H4 (cell line): Measurements from ENCODE around the gene KRTAP21-2. TPM values are rescaled to one million over a fixed set of nuclear protein-coding genes. Genes with fewer than 3 reads are reported as not detected.
A peak's percentile ranks its signal among the peaks of the same experiment; 100 is the strongest.
"Not testable (repeated sequence)": the region's sequence is repeated elsewhere in the genome, so short reads cannot be mapped to it uniquely, and the experiment has no call there.

Experiments
- DNase-seq: peaks from one replicate; pipeline ENCODE4 v3.0.0-alpha.2; 2015; ENCODE audit warnings: low spot score
- total RNA-seq: library from RNA; depleted of rRNA; stranded (reverse); fragments of >200 nt; shearing (Covaris generic); gene quantifications from 2 replicates; pipeline ENCODE4 v1.2.3, GENCODE V29; 2014; rRNA removed

KRTAP21-2 gene
- not detected in 2 replicates for total RNA-seq

DNA sequence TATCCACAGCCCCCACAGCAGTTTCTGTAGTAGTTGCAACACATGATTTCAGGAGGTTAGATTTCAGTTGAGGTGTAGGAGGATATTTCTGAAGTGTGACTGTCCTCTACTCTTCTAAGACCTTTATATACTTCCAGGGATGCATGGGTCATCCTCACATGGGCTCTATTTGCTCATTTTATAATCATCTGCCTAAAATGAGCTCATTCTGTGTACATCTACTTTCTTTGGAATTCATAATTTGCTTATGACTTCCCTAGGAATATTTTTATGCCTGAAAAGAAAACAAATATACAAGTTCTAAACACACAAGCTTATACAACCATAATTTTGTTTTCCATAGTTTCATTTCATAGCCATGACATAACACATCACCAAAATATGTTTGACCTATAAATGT lies at the start of gene KRTAP21-2:
KRTAP21-2 (minus strand) TSS at position 101 of the 400 bp plus-strand sequence; CDS start at position 44, 57 bp downstream.
- DNase-seq, result no peak

DNA sequence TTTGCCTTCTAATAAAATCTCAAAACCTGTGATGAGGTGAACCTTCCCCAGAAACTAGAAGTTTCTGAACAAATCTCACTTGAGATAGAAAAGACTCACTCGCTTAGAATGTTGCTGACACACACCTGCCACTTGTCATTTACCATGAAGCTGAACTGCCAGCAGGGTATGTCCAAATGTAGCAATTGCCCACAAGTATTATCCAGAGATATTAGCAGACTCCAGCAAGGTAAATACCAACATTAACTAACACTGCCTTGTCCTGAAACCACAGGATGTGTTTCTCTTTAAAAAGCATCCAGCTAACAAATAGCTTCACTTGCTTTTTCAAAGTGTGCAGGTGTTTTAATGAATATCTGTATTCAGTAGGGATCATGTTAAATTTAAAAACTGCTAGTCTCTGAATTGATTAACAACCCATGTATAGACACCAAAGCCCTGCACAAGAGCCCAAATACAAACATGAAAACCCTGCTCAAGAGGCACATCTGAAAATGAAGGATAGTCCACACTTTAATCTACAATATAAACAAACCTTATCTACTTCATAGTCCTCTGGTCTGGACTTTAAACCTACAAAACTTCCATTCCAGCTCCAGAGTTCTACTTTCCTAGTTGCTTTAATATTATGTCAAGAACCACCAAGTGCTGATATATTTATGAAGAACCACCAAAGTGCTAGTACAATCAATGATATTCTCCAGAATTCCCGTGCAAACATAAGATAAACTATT lies 46.7 kb upstream of the KRTAP21-2 start:
- DNase-seq, result no peak

DNA sequence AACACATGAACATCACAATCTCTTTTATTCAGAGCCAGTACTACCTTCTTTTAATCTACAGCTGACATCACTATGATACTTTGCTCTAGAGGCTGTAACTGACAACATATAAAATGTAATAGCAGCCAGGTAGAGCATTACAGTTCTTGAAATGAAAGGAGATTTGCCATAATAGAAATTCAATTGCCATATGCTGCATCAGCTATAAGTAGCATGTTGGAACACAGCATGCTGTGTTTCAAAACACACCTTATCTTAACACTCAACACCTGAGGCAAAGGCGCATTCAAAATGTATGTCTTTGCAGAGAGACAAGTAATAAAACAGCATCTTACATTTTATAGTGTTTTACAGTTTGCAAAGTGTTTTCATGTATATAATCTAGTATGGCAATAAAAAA lies 32.2 kb upstream of the KRTAP21-2 start:
- no peak for DNase-seq

DNA sequence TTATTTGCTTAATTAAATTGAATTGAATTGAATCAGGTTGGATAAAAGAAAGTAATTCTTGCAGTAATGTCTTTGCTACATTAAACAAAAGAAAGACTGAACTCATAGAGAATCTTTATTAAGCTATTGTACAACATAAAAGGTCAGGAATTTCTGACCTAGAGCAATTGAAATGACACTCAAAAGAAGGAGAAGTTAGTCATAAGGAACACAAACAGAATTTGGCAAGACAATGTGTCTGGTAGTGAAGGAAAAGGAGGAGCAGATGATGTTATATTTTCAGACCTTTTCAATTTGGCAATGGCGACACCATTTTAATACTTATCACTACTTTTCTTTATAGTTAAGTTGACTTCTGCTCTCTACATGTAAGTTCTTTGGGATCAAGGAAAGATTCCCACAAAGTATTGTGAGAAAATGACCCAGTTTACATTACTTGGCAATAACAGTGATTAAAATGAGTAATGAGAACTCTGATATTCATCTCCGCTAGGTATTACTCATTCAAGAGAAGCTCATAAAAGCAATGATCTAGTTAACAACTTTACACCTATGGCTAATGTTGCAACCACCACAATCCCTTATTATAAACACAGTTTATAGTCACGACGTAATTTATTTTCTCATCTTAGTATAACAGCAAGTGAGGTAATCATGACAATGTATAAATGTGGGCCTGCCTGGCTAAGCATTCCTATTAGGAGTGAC lies 22.8 kb upstream of the KRTAP21-2 start:
- no peak for DNase-seq

DNA sequence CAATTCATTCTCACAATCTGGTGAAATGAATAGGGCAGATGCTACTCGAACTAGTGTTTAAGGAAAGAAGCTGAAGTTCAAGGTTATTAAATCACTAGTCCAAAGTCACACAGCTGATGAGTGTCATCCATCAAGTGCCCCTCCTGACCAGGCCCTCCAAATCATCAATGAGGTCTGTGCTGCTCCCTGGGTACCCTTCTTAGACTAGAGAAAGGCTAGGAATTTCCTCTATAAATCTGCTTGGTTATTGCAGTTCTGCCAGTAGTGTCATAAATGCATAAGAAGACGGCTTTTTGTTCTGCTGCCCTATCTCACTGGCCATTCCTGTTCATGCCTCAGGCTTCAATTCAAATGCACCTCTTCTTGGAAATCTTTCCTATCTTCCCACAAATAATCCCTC lies 13.7 kb upstream of the KRTAP21-2 start:
- DNase-seq, result no peak

DNA sequence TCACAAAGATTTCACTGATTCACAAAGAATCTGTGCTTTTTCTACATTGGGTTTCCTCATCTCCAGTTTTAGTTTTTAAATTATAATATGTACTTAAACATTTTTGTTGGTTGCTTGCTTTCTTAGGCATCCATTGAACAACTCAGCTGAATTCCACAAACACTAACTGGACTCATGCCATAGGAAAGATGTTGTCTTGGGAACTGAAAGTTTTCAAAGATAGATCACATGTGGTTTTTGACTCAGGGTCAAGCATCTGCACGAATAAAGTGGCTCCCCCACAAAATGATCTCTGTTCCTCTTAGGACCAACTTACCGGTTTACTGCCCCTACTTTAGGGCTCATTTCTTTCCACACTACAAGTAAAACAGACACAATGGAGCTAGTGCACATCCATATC lies 11.2 kb upstream of the KRTAP21-2 start:
- no peak for DNase-seq

DNA sequence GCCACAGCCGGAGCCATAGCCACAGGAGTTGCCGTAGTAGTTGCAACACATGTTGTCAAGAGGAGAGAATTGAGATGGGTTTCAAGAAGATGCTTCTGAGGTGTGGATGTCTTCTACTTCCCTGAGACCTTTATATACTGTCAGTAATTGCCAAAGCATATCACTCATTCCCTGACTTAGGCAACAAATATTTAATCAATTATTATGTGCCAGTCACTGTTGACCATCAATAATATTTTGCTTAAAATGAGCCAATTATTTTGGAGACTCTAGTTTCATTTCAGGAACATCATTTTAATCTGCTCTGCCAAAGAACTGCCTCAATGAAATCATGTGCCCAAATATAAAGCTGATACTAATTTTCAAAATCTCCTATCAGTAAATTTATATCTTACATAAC lies 8.3 kb upstream of the KRTAP21-2 start, which contains the start of gene KRTAP21-1:
KRTAP21-1 (minus strand) TSS at position 101 of the 400 bp plus-strand sequence; CDS start at position 51, 50 bp downstream.
- DNase-seq, result not testable (repeated sequence)

DNA sequence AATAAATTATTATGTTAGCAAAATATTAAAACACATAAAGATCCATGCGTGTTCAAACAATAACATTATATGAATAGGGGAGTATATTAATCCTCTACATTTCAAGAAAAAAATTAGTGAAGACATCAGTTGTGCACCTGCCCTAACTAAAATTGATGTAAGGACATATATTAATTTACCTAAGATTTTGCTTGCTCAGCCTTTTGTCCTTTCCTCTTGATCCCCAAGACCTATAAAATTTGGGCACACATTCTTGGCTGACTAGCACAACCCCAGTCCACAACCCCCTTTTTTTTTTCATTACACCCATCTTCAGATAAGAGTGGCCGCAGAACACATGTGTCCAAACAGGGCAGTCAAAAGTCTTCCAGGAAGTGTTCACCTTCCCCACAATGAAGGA lies 6.6 kb downstream of the KRTAP21-2 start:
- no peak for DNase-seq

DNA sequence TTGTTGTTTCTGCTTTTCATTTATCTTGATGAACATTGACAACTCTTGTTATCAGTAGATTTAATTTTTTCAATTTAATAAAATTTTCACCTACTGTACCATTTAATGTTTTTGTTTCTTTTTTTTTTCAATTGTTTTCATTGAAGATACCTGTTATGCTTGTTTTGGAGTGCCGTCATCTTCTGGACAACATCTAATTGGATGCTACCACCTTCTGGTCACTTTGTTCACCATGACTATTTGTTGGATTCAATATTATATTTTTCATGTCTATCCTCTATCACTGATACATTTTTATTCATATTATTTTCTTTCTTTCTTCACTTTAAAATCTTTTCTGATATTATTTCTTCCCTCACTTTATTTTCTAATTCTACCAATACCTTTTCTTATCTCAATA lies 14.0 kb downstream of the KRTAP21-2 start:
- no peak for DNase-seq

DNA sequence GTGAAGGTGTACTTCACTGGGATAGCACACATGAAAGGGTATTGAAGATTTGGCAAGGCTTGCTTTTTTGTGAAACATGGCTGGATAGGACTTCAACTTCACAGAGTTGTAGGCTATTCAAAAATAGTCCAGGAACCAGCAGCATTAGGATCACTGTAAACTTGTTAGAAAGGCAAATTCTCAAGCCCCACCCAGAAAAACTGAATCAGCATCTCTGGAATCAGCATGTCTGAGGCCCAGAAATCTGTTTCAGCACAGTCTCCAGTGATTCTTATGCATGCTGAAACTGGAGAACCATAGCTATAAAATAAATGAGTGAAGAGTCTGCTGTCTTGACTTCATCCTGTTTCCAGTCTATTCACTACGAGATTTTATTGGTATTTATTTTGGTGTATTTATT lies 20.3 kb downstream of the KRTAP21-2 start:
- DNase-seq, result no peak

DNA sequence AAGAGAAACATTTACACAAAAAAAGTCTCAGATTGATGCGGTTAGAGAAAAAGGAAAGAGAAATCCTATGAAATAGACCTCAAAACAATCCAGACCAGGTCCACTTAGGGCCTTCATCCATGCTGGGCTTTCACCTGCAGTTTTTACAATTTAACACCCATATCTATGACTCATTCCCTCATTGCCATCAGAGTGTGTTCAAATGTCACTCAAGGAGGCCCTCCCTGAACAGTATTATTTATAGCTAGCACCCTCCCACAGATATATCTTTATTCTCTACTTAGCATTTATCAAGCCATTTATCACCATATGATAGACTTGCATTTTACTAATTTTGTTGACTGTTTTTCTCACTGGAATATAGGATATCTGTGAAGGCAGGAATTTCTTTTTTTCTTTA lies 27.7 kb downstream of the KRTAP21-2 start:
- DNase-seq, result no peak

DNA sequence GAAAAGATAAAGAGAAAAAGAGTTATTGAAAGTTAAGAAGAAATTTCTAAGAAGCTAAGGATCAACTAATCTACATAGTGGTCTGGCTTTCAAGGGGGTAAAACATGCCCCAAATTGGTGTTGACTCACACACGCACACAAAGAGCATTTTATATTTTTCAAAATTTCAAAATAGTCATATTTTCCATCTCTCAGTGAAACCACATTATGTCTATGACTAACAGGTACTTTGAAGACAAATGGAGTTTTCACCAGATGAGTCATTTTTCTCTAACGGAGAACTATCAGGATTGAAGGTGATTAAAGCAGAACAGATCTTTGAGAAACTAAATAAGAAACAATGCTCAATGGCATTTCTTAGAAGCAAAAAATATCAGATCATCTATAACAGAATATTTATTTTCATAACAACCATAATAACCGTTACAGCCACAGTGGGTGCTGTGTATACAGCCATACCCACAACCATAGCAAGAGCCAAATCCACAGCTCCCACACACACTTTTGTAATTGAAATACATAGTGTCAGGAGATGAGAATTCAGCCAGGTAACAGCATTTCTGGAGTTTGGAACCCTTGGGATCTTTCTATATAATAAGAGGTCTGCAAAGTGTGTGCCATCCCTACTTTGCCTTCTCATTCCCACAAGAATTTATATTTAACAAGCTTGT lies 28.7 kb downstream of the KRTAP21-2 start, which contains the start of gene KRTAP21-3:
KRTAP21-3 (minus strand) TSS at position 539 of the 671 bp plus-strand sequence; CDS start at position 521, 18 bp downstream.
- peak; percentile 19 for DNase-seq

DNA sequence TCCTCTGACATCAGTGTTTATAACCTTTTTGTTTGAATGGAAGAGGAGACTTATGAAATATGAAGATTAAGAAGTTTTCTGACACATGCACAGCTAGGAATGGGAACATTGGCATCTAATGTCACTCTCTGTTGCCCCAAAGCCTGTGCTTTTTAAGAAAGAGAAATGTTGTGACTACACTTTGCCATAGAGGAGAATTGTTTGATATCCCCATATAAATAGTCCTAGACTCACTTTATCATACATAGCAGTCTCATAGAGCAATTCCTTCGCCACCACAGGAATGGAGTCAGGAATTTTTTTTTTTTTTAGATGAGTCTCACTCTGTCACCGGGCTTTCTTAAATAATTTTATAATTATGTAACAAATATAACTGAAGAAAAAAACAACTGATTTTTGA lies 30.0 kb downstream of the KRTAP21-2 start:
- no peak for DNase-seq

DNA sequence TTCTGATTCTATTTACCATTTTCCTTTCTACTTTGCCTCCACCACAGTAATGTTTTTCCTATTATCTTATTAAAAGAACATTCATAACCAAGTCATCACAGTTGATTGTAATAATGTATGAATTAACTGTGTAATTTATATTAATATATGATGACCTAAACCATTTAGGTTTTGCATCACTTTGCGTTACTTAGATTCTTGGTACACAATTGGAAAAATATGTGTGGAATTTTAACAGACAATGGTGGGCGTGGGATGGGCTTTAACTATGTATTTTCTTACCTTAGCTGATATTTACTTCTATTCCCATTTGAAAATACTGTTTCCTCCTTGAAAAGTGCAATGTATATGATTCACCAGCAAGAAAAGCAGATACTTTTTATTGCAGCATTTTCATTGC lies 32.1 kb downstream of the KRTAP21-2 start:
- no peak for DNase-seq

DNA sequence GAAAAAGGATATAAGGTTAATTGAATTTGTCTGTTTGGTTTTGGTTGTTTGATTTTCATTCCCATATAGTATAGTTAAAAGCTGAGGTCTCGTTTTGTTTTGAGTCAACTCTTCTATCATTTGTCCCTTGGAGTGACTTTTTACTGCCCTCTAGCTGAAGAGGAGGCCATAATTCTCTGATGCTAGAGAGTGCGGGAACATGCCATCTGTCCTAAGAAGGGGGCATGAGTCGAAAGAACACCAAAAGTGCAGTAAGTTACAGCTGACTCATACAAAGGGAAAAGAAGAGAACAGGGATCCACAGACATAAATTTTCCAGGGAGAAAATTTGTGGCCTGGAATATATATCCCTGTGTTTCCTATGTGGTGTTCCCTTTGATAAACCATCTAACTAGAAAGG lies 32.6 kb downstream of the KRTAP21-2 start:
- DNase-seq, result no peak

DNA sequence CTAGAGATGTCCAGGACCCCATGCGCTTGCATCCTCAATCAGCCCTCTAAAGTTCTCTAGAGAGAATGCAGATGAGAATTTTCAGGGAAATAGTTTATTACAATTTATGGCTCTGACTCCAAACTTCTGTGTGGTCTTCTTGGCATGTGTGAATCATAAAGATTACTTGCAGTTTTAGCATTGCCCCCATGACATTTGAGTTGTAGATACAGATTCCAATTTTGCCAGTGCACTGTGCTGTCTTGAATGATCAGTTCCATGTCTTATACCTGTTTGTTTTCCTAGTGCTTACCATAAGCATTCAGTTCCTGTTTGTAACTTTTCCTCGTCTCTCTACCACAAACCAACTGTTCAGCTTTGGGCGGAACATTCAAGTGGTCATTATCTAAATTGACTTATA lies 33.3 kb downstream of the KRTAP21-2 start:
- no peak for DNase-seq

DNA sequence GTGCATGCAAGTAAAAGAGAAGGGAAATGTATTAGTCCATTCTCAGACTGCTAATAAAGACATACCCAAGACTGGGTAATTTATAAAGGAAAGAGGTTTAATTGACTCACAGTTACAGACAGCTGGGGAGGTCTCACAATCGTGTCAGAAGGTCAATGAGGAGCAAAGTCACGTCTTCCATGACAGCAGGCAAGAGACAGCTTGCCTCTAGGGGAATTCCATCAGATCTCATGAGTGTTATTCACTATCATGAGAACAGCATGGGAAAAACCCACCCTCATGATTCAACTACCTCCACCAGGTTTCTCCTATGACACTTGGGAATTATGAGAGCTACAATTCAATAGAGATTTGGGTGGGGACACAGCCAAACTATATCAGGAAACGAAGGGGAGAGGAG lies 36.6 kb downstream of the KRTAP21-2 start:
- DNase-seq, result no peak

DNA sequence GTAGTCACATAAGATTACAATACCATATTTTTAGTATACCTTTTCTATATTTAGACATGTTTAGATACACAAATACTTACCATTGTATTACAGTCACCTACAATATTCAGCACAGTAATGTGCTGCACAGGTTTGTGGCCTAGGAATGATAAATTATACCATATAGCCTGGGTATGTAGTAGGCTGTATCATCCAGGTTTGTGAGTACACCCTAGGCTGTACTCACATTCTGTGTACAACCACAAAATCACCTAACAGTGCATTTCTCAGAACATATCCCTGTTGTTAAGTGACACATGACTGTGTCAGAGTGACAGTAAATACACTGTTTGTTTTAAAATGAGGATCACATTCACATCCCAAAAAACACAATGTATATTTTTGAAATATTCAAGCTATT lies 39.6 kb downstream of the KRTAP21-2 start:
- no peak for DNase-seq
